C4-2B (cell line): Measurements from ENCODE around the gene TOP2B.

Source experiments
- CTCF ChIP-seq: fragments of 450-650 bp; conservative IDR thresholded peaks from 2 replicates; pipeline ENCODE4 v1.5.1; 2017; ENCODE audit warnings: mild to moderate bottlenecking
- ZFX ChIP-seq: fragments of 450-650 bp; IDR thresholded peaks from 2 replicates; pipeline ENCODE4 v1.6.1; 2017

DNA sequence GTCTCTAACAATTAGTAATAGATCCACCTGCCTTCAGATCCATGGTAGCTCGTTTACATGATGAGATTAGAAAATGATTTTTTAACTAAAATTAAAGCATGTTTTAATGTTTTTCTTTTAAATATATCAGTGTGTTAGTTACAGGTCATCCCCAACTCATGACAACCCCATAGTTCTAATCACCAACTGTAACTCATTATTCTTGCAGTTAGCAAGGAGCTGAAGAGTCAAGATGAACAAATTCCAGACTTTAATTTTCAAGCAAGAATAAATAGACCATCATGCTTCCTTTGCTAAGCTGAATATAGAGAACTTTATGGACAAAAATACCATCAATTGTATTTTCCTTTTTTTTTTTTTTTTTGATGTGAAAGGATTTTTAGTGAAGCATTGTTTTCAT lies 101.1 kb downstream of the TOP2B start:
- no peak for TF ChIP-seq CTCF
- TF ChIP-seq ZFX, result no peak
